GM23338 (cell line): ENCODE data around the gene S100A3. TPM values are rescaled to one million over a fixed set of nuclear protein-coding genes. Genes with fewer than 3 reads are reported as not detected.

Experiments used
- ATAC-seq: fragments of 200-7000 bp; cut with Tn5 transposase; 3 replicates; pipeline ENCODE4 v1.9.1; 2020
- DNase-seq: peaks from one replicate; pipeline ENCODE4 v3.0.0-alpha.2; 2015; ENCODE audit warnings: low spot score
- H2AFZ ChIP-seq: fragments of 200-600 bp; sonication (generic); 2 replicates; pipeline ENCODE4 v1.8.0; 2016; ENCODE audit warnings: antibody characterized with exemption, mild to moderate bottlenecking, moderate library complexity
- H3F3A ChIP-seq: fragments of 200-600 bp; sonication (generic); replicated peaks from 2 replicates; pipeline ENCODE4 v1.8.0; 2017; ENCODE audit warnings: antibody characterized with exemption, mixed run types, low read depth
- H3K27ac ChIP-seq: fragments of 200-600 bp; sonication (generic); 2 replicates; pipeline ENCODE4 v1.6.1; 2016; ENCODE audit warnings: low read depth
- H3K27me3 ChIP-seq: fragments of 200-600 bp; sonication (generic); 2 replicates; pipeline ENCODE4 v1.8.0; 2016; ENCODE audit warnings: mild to moderate bottlenecking, mixed run types, moderate library complexity; ENCODE audit not compliant: insufficient read depth
- H3K36me3 ChIP-seq: fragments of 200-600 bp; sonication (generic); 2 replicates; pipeline ENCODE4 v1.8.0; 2016; ENCODE audit warnings: mild to moderate bottlenecking; ENCODE audit not compliant: insufficient read depth
- H3K4me1 ChIP-seq: fragments of 200-600 bp; sonication (generic); 2 replicates; pipeline ENCODE4 v1.8.0; 2016; ENCODE audit warnings: mild to moderate bottlenecking, moderate library complexity; ENCODE audit not compliant: insufficient read depth
- H3K4me2 ChIP-seq: fragments of 200-600 bp; sonication (generic); 2 replicates; pipeline ENCODE4 v1.7.1; 2017; ENCODE audit warnings: mixed run types
- H3K4me3 ChIP-seq: fragments of 200-600 bp; sonication (generic); 2 replicates; pipeline ENCODE4 v1.6.1; 2016; ENCODE audit warnings: mixed run types
- H3K79me2 ChIP-seq: fragments of 200-600 bp; sonication (generic); replicated peaks from 2 replicates; pipeline ENCODE4 v1.8.0; 2017; ENCODE audit warnings: mild to moderate bottlenecking; ENCODE audit not compliant: insufficient read depth
- H3K9me2 ChIP-seq: fragments of 200-600 bp; sonication (generic); 2 replicates; pipeline ENCODE4 v1.8.0; 2017; ENCODE audit not compliant: insufficient read depth
- H4K20me1 ChIP-seq: fragments of 200-600 bp; sonication (generic); replicated peaks from 2 replicates; pipeline ENCODE4 v1.8.0; 2017; ENCODE audit warnings: mild to moderate bottlenecking; ENCODE audit not compliant: insufficient read depth
- H3K27ac Mint-ChIP-seq: 2 replicates; pipeline ENCODE4 v1.8.0; 2020; ENCODE audit warnings: inconsistent platforms, mild to moderate bottlenecking, moderate library complexity, mixed read lengths
- H3K27me3 Mint-ChIP-seq: 3 replicates; pipeline ENCODE4 v1.8.0; 2022; ENCODE audit warnings: low read depth, mild to moderate bottlenecking, moderate library complexity, mixed read lengths, inconsistent platforms; ENCODE audit not compliant: insufficient read depth, poor library complexity
- H3K36me3 Mint-ChIP-seq: 3 replicates; pipeline ENCODE4 v1.8.0; 2021; ENCODE audit warnings: low read depth, mild to moderate bottlenecking, inconsistent platforms, moderate library complexity, mixed read lengths
- H3K4me1 Mint-ChIP-seq: 3 replicates; pipeline ENCODE4 v1.8.0; 2020; ENCODE audit warnings: mild to moderate bottlenecking, inconsistent platforms, mixed read lengths
- H3K4me3 Mint-ChIP-seq: 3 replicates; pipeline ENCODE4 v1.8.0; 2021; ENCODE audit warnings: moderate library complexity, mild to moderate bottlenecking, inconsistent platforms, mixed read lengths
- H3K9me3 Mint-ChIP-seq: 3 replicates; pipeline ENCODE4 v1.8.0; 2020; ENCODE audit warnings: moderate library complexity, mild to moderate bottlenecking, inconsistent platforms, mixed read lengths
- CREB1 ChIP-seq: fragments of 250-450 bp; sonication (Bioruptor Pico); IDR thresholded peaks from 2 replicates; pipeline ENCODE4 v1.5.0; 2020; ENCODE audit warnings: low read depth, mild to moderate bottlenecking, moderate library complexity
- EZH2 ChIP-seq: fragments of 200-600 bp; sonication (generic); IDR thresholded peaks from one replicate; pipeline ENCODE4 v1.8.0; 2017; ENCODE audit warnings: antibody characterized with exemption, mild to moderate bottlenecking, low read depth; ENCODE audit not compliant: unreplicated experiment
- EZH2phosphoT487 ChIP-seq: fragments of 200-600 bp; sonication (generic); IDR thresholded peaks from one replicate; pipeline ENCODE4 v1.8.1; 2018; ENCODE audit warnings: antibody characterized with exemption; ENCODE audit not compliant: unreplicated experiment
- JUNB ChIP-seq: IDR thresholded peaks from one replicate; pipeline ENCODE4 v1.6.1; 2016; ENCODE audit warnings: antibody characterized with exemption; ENCODE audit not compliant: unreplicated experiment
- NANOG ChIP-seq: IDR thresholded peaks from 2 replicates; pipeline ENCODE4 v1.6.1; 2016; ENCODE audit warnings: antibody characterized with exemption, borderline replicate concordance
- POLR2AphosphoS5 ChIP-seq: IDR thresholded peaks from 2 replicates; pipeline ENCODE4 v1.6.1; 2016; ENCODE audit warnings: antibody characterized with exemption, low read depth
- STAT1 ChIP-seq: IDR thresholded peaks from one replicate; pipeline ENCODE4 v1.6.1; 2016; ENCODE audit warnings: antibody characterized with exemption; ENCODE audit not compliant: unreplicated experiment
- ZNF114 ChIP-seq: fragments of 250-450 bp; sonication (Bioruptor Pico); IDR thresholded peaks from 2 replicates; pipeline ENCODE4 v1.5.0; 2020; ENCODE audit warnings: mild to moderate bottlenecking, moderate library complexity
- ZNF331 ChIP-seq: fragments of 250-450 bp; sonication (Bioruptor Pico); IDR thresholded peaks from 2 replicates; pipeline ENCODE4 v1.5.0; 2020; ENCODE audit warnings: low read depth, mild to moderate bottlenecking, moderate library complexity
- polyA plus RNA-seq: library from polyadenylated mRNA; unstranded; fragments of >200 nt; fragmentation: Nextera tagmentation; extraction: Ambion mirVana; gene quantifications from 2 replicates; pipeline ENCODE4 v1.2.1, GENCODE V29; 2016
- total RNA-seq: library from RNA; depleted of rRNA; stranded (reverse); fragments of >200 nt; shearing (Covaris generic); gene quantifications from 2 replicates; pipeline ENCODE4 v1.2.3, GENCODE V29; 2014
- TF ChIP-seq, protein P1 (sequence below): fragments of 250-450 bp; sonication (Bioruptor Pico); IDR thresholded peaks from 2 replicates; pipeline ENCODE4 v1.5.0; 2020; ENCODE audit warnings: mild to moderate bottlenecking, moderate library complexity
- TF ChIP-seq, protein P2 (sequence below), 2 experiments: fragments of 200-600 bp in 1 of 2; sonication (generic) in 1 of 2; conservative IDR thresholded peaks; 2 replicates each; pipeline versions ENCODE4 v1.5.1 to v1.6.1; 2016 to 2017; ENCODE audit warnings: antibody characterized with exemption in 2 of 2, low read depth in 2 of 2, mild to moderate bottlenecking in 2 of 2, moderate library complexity in 1 of 2
- TF ChIP-seq, protein P3 (sequence below): IDR thresholded peaks from one replicate; pipeline ENCODE4 v1.6.1; 2018; ENCODE audit warnings: antibody characterized with exemption; ENCODE audit not compliant: unreplicated experiment
- TF ChIP-seq, protein P4 (sequence below): IDR thresholded peaks from 2 replicates; pipeline ENCODE4 v1.6.1; 2016; ENCODE audit warnings: antibody characterized with exemption

The S100A3 gene
- total and polyA plus RNA-seq, 2 experiments from 2014 or later = not detected

DNA sequence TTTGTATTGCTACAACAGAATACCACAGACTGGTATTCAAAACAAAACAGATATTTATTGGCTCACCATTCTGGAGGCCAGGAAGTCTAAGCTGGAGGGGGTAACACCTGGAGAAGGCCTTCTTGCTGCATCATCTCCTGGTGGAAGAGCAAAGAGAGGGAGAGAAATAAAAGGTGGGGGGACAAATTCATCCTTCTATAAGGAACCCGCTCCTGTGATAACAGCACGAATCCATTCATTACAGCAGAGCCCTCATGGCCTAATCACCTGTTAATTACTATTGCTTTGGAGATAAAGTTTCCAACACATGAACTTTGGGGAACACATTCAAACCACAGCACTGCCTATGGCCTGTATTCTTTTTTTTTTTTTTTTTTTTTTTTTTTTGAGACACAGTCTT is 11.2 kb upstream of the S100A3 start:
- Histone ChIP-seq H2AFZ (no peak overlapping the region), H3K9me2 (no peaks in the 10 kb centered on the region), H3K4me1 (no peaks in the 10 kb centered on the region), H3K27ac (no peak overlapping the region), H3K4me2 (no peak overlapping the region), H3K36me3 (no peaks in the 10 kb centered on the region), H3F3A (no peaks in the 10 kb centered on the region), H4K20me1 (no peaks in the 10 kb centered on the region), H3K79me2 (no peaks in the 10 kb centered on the region), H3K27me3 (no peaks in the 10 kb centered on the region), H3K4me3 (no peak overlapping the region)
- Mint-ChIP-seq H3K4me1 (peaks cover 3% of the 10 kb centered on the region), H3K27me3 (peaks cover 3% of the 10 kb centered on the region), H3K27ac (peak overlapping the region; percentile 86; the same call in 1 of the 2 replicates), H3K4me3 (no peak overlapping the region), H3K9me3 (no peaks in the 10 kb centered on the region), H3K36me3 (no peaks in the 10 kb centered on the region)
- DNase-seq (no peak), ATAC-seq (no peak)
- no peak for TF ChIP-seq ZNF114 (CRISPR knock-in tag)
- TF ChIP-seq, protein P1, sequence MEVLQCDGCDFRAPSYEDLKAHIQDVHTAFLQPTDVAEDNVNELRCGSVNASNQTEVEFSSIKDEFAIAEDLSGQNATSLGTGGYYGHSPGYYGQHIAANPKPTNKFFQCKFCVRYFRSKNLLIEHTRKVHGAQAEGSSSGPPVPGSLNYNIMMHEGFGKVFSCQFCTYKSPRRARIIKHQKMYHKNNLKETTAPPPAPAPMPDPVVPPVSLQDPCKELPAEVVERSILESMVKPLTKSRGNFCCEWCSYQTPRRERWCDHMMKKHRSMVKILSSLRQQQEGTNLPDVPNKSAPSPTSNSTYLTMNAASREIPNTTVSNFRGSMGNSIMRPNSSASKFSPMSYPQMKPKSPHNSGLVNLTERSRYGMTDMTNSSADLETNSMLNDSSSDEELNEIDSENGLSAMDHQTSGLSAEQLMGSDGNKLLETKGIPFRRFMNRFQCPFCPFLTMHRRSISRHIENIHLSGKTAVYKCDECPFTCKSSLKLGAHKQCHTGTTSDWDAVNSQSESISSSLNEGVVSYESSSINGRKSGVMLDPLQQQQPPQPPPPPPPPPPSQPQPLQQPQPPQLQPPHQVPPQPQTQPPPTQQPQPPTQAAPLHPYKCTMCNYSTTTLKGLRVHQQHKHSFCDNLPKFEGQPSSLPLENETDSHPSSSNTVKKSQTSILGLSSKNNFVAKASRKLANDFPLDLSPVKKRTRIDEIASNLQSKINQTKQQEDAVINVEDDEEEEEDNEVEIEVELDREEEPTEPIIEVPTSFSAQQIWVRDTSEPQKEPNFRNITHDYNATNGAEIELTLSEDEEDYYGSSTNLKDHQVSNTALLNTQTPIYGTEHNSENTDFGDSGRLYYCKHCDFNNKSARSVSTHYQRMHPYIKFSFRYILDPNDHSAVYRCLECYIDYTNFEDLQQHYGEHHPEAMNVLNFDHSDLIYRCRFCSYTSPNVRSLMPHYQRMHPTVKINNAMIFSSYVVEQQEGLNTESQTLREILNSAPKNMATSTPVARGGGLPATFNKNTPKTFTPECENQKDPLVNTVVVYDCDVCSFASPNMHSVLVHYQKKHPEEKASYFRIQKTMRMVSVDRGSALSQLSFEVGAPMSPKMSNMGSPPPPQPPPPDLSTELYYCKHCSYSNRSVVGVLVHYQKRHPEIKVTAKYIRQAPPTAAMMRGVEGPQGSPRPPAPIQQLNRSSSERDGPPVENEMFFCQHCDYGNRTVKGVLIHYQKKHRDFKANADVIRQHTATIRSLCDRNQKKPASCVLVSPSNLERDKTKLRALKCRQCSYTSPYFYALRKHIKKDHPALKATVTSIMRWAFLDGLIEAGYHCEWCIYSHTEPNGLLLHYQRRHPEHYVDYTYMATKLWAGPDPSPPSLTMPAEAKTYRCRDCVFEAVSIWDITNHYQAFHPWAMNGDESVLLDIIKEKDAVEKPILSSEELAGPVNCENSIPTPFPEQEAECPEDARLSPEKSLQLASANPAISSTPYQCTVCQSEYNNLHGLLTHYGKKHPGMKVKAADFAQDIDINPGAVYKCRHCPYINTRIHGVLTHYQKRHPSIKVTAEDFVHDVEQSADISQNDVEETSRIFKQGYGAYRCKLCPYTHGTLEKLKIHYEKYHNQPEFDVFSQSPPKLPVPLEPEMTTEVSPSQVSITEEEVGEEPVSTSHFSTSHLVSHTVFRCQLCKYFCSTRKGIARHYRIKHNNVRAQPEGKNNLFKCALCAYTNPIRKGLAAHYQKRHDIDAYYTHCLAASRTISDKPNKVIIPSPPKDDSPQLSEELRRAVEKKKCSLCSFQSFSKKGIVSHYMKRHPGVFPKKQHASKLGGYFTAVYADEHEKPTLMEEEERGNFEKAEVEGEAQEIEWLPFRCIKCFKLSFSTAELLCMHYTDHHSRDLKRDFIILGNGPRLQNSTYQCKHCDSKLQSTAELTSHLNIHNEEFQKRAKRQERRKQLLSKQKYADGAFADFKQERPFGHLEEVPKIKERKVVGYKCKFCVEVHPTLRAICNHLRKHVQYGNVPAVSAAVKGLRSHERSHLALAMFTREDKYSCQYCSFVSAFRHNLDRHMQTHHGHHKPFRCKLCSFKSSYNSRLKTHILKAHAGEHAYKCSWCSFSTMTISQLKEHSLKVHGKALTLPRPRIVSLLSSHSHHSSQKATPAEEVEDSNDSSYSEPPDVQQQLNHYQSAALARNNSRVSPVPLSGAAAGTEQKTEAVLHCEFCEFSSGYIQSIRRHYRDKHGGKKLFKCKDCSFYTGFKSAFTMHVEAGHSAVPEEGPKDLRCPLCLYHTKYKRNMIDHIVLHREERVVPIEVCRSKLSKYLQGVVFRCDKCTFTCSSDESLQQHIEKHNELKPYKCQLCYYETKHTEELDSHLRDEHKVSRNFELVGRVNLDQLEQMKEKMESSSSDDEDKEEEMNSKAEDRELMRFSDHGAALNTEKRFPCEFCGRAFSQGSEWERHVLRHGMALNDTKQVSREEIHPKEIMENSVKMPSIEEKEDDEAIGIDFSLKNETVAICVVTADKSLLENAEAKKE (CRISPR knock-in tag) = no peak
- no peak for TF ChIP-seq EZH2
- TF ChIP-seq, protein P2, sequence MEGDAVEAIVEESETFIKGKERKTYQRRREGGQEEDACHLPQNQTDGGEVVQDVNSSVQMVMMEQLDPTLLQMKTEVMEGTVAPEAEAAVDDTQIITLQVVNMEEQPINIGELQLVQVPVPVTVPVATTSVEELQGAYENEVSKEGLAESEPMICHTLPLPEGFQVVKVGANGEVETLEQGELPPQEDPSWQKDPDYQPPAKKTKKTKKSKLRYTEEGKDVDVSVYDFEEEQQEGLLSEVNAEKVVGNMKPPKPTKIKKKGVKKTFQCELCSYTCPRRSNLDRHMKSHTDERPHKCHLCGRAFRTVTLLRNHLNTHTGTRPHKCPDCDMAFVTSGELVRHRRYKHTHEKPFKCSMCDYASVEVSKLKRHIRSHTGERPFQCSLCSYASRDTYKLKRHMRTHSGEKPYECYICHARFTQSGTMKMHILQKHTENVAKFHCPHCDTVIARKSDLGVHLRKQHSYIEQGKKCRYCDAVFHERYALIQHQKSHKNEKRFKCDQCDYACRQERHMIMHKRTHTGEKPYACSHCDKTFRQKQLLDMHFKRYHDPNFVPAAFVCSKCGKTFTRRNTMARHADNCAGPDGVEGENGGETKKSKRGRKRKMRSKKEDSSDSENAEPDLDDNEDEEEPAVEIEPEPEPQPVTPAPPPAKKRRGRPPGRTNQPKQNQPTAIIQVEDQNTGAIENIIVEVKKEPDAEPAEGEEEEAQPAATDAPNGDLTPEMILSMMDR (conservative IDR thresholded peaks at IDR 0.05; ENCODE audit: low read depth in 2 of 2) = no peak
- TF ChIP-seq NANOG = no peak
- TF ChIP-seq, protein P3, sequence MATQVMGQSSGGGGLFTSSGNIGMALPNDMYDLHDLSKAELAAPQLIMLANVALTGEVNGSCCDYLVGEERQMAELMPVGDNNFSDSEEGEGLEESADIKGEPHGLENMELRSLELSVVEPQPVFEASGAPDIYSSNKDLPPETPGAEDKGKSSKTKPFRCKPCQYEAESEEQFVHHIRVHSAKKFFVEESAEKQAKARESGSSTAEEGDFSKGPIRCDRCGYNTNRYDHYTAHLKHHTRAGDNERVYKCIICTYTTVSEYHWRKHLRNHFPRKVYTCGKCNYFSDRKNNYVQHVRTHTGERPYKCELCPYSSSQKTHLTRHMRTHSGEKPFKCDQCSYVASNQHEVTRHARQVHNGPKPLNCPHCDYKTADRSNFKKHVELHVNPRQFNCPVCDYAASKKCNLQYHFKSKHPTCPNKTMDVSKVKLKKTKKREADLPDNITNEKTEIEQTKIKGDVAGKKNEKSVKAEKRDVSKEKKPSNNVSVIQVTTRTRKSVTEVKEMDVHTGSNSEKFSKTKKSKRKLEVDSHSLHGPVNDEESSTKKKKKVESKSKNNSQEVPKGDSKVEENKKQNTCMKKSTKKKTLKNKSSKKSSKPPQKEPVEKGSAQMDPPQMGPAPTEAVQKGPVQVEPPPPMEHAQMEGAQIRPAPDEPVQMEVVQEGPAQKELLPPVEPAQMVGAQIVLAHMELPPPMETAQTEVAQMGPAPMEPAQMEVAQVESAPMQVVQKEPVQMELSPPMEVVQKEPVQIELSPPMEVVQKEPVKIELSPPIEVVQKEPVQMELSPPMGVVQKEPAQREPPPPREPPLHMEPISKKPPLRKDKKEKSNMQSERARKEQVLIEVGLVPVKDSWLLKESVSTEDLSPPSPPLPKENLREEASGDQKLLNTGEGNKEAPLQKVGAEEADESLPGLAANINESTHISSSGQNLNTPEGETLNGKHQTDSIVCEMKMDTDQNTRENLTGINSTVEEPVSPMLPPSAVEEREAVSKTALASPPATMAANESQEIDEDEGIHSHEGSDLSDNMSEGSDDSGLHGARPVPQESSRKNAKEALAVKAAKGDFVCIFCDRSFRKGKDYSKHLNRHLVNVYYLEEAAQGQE = no peak
- TF ChIP-seq JUNB = no peak
- TF ChIP-seq POLR2AphosphoS5 = no peak
- no peak for TF ChIP-seq STAT1
- TF ChIP-seq, protein P4, sequence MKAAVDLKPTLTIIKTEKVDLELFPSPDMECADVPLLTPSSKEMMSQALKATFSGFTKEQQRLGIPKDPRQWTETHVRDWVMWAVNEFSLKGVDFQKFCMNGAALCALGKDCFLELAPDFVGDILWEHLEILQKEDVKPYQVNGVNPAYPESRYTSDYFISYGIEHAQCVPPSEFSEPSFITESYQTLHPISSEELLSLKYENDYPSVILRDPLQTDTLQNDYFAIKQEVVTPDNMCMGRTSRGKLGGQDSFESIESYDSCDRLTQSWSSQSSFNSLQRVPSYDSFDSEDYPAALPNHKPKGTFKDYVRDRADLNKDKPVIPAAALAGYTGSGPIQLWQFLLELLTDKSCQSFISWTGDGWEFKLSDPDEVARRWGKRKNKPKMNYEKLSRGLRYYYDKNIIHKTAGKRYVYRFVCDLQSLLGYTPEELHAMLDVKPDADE = no peak
- no peak for TF ChIP-seq EZH2phosphoT487
- TF ChIP-seq ZNF331 = no peak
- no peak for TF ChIP-seq CREB1 (CRISPR knock-in tag)
